Activated CD4-positive, CD25-positive, alpha-beta regulatory T cell (primary cell): ENCODE measurements around the gene SSRP1.

Source experiments
- DNase-seq, 4 experiments: peaks; one replicate each; lab custom pipeline; 2025; lab: John Stamatoyannopoulos, UW

SSRP1 gene

GRCh38 chr11:57359896-57360690 is 24.4 kb upstream of the SSRP1 start:
- no peak for DNase-seq

- DNase-seq: no peak
These were observed 23.7 kb upstream of the SSRP1 start for GRCh38 chr11:57359396-57359795.

DNA sequence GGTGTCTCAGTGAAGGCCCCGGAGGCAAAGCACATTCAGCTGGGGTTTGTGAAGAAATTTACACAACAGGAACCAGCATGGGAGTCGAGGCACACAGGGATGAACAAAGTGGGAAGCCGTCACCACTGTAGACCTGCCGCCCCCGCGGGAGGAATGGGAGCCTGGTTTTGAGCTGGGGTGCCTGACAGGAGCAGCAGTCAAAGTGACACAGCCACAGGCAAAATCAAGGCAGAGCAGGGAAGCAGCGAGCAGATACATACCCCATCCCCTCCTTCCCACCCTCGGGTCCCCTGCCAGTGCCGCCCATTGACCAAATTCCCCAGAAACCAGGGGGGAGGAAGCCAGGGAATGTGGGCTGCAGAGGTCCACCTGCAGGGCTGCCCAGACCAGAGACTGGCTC is 23.3 kb upstream of the SSRP1 start:
- no peak for DNase-seq

- DNase-seq: no peak
These were observed 22.9 kb upstream of the SSRP1 start for GRCh38 chr11:57358543-57358961.

GRCh38 chr11:57357856-57358255 is 22.2 kb upstream of the SSRP1 start:
- no peak for DNase-seq

- DNase-seq: no peak
These were observed 21.6 kb upstream of the SSRP1 start for GRCh38 chr11:57357310-57357709.

- DNase-seq: no peak
These were observed 20.6 kb upstream of the SSRP1 start for GRCh38 chr11:57356268-57356667.

- no peak for DNase-seq
These were observed 19.0 kb upstream of the SSRP1 start for GRCh38 chr11:57354699-57355098.

DNA sequence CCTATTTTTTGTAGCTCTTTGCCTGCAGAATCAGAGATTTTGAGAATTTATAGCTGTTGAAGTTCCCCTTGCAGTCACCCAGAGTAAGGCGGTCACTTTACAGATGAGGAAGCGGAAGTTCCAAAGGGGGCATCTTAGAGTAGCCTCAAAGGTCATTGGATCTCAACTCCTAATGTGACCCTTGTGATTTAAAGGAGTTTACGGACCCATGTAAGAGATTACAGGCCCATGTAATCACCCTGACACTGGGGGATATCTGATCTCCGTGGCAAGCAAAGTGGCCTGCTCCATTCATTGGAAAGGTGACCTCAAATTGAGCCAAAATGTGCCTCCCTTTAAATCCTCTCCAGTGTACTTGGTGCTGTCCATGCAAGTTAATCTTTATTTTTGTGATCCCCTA is 18.2 kb upstream of the SSRP1 start:
- no peak for DNase-seq

GRCh38 chr11:57353446-57353845 is 17.8 kb upstream of the SSRP1 start:
- DNase-seq: no peak

DNA sequence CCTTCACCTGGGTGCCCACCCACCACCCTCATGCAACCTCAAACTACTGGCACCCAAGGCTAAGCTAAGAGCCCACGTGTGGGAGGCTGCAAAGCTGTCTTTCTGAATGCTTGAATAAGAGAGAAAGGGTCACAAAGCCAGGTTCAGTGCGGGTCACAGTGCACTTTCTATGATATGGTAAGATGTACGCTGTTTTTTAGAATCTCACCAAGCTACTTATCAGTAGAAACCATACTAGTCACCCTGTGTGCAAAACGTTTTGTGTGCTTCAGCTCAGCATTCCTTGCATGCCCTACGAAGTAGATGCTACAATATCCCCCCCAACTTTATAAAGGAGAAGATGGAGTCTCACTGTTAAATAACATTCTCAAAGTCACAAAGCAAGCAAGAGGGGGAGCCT is 17.3 kb upstream of the SSRP1 start:
- no peak for DNase-seq

GRCh38 chr11:57349491-57350274 is 14.0 kb upstream of the SSRP1 start:
- DNase-seq: peak; percentile 22 to 59 (median 42)

DNA sequence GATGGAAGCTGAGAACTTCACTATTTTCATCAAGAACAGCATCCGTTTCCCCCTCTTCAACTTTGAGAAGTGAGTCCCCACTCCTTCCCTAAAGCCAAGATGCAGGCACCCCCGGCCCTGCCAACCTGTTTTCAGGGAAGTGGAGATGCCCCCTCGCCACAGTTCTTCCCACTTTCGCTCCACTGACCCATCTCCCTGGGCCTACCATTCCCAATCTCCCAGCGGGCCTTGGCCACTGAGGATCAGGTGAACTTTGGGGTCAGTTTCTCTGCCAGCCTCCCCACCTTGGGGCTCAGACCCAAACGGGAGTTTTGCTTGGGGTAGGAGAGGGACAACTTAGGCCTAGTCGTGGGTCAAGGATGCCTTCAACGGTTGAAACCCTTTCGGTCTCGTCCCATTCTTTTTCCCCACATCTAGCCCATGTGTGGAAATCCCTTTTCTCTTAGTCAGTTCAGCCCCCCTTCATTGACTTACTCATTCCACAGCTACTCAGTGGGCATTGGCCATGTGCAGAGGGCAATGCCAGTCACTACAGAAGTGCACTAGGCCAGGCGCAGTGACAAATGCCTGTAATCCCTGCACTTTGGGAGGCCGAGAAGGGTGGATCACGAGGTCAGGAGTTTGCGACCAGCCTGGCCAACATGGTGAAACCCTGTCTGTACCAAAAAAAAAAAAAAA is 13.1 kb upstream of the SSRP1 start:
- no peak for DNase-seq

GRCh38 chr11:57348052-57348451 is 12.4 kb upstream of the SSRP1 start:
- no peak for DNase-seq

DNA sequence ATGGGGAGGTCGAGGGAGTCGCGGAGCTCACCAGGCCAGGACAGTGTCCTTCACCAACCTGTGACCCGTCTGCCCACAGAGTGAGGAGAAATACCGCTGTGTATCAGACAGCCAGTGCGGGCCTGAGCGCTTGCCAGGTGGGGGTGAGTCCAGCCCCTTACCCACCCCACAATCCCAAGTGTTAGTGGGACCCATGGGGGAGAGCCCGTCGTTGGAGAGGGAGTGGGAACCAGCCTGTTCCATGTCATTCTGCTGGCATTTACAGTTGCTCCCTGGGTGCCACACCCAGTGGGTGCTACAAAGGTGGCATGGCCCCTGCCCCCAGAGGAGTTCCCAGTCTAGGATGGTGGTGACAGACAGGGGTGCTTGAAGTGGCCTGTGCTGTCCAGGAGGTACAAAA is 11.6 kb upstream of the SSRP1 start:
- DNase-seq: no peak

DNA sequence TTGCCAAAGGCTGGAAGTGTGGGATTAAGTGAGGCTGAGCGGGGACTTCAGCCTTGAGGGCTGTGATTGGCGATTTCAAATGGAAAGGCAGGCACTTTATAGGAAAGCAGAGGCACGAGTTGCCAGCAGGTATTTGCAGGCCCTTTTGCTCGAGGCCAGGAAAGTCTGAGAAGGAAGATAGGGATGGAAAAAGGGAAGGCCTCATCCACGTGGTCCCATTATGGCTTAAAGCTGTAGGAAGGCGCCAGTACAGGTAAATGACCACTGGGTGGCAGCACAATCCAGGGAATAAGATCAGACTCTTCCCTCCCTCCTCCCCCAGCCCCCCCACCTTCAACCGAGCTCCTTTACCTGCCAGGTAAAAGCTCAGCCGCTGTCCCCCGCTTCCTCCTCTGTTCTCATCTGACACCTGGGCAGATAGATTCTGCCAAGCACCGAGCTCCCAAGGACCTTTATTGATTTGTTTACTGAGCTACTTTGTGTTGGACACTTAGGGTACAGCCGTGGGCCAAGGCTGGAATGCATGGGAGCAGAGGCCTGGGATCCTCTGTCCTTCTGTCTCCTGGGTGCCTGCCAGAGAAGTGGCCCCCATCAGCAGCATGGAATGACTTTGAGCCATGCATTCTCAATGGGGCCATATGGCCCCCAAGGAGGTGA is 10.0 kb upstream of the SSRP1 start:
- peak; percentile 37 to 59 (median 50) for DNase-seq

- DNase-seq: no peak
These were observed 9.1 kb upstream of the SSRP1 start for GRCh38 chr11:57344826-57345225.

DNA sequence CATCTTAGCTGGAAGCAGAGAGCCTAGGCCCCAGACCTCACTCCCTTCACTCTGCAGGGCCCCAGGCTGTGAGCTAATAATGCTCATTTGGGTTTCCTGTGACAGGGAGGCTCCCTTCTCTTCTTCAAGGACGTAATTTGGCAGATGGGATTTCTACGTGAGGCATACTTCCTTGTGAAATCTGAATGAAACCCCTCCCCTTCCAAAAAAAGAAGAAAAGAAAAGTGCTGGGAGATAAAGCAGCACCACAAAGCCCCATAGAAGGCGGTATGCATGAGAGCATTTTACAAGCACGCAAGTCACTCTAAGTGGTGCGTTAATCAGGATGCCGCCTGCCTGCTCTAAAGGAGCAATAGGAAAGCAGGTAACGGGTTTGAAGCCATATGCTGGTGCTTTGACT is 8.1 kb upstream of the SSRP1 start:
- no peak for DNase-seq

GRCh38 chr11:57342702-57343101 is 7.0 kb upstream of the SSRP1 start:
- DNase-seq: no peak

DNA sequence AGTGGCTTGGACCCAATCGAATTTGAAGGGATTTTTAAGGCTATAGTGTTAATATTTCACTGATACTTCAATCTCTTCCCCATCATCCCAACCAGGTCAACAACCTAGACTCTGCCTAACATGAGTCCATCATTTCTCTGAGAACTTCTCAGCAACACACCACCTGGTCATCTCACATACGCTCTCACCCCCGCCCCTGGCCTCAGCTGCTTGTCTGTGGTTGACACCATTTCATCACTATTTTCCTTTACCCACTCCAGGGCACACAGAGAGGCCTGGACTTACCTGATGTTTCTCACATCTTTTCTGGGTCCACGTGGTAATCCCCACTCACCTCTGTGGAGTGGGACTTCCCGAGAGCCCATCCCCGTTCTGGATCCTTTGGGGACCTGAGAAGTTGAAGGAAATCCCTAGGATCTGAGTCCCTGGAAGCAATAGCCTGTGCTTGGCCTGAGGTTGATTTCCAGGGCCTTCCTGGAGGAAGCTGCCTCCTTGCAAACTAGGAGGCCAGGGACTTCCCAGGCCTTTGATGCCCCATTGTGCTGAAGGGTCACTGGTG is 5.6 kb upstream of the SSRP1 start:
- DNase-seq: no peak

- DNase-seq: no peak
These were observed 4.4 kb upstream of the SSRP1 start for GRCh38 chr11:57340039-57340615.

DNA sequence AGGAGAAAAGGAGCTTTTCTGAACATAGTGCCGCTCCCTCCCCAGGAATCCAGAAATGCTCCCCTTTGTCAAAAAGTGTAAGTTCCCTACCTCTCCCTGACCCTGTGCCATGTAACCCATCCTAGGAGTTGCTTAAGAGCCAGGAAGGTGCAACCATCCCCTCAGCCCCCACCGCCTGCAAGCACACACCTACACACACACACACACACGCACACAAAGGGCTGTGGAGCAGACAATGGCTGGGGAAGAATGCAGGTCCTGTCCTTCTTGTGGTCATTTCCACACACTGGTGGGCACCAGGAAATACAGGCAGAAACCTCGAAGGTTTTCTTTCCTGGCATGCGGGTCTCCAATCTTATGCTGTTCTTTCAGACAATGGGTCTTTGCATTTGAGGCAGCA is 3.6 kb upstream of the SSRP1 start:
- DNase-seq: no peak
